HT-29 (cell line): Measurements from ENCODE around the gene IDUA. TPM values are rescaled to one million over a fixed set of nuclear protein-coding genes. Genes with fewer than 3 reads are reported as not detected.
"Not testable (repeated sequence)": the region's sequence is repeated elsewhere in the genome, so short reads cannot be mapped to it uniquely, and the experiment has no call there.

Source experiments
- DNase-seq: peaks from one replicate; pipeline ENCODE4 v3.0.0-alpha.2; 2015; ENCODE audit warnings: low spot score
- total RNA-seq: library from RNA; depleted of rRNA; stranded (reverse); fragments of >200 nt; shearing (Covaris generic); gene quantifications from 2 replicates; pipeline ENCODE4 v1.2.3, GENCODE V29; 2014; rRNA removed

The IDUA gene
- total RNA-seq: 39.7 and 53.5 TPM in 2 replicates

GRCh38 chr4:986879-987623, at the start of gene IDUA:
TSS of gene IDUA (plus strand) at chr4:987044. CDS start at chr4:987085, 41 bp downstream.
- peak; percentile 72 for DNase-seq

- DNase-seq: not testable (repeated sequence)
These were observed 47.3 kb upstream of the IDUA start for GRCh38 chr4:939508-939907.

- DNase-seq: no peak
These were observed 41.4 kb upstream of the IDUA start for GRCh38 chr4:945274-946102.

GRCh38 chr4:946103-946450, 40.8 kb upstream of the IDUA start:
- DNase-seq: no peak

GRCh38 chr4:946517-947471, 40.0 kb upstream of the IDUA start:
- no peak for DNase-seq

GRCh38 chr4:947491-947971, 39.3 kb upstream of the IDUA start:
- no peak for DNase-seq

- no peak for DNase-seq
These were observed 38.5 kb upstream of the IDUA start for GRCh38 chr4:948101-948935.

GRCh38 chr4:948936-949300, 37.9 kb upstream of the IDUA start:
- DNase-seq: no peak

GRCh38 chr4:949656-950055, 37.2 kb upstream of the IDUA start:
- no peak for DNase-seq

- DNase-seq: no peak
These were observed 36.5 kb upstream of the IDUA start for GRCh38 chr4:950136-951020.

- DNase-seq: no peak
These were observed 35.7 kb upstream of the IDUA start for GRCh38 chr4:951186-951585.

- no peak for DNase-seq
These were observed 35.0 kb upstream of the IDUA start for GRCh38 chr4:951594-952468.

- no peak for DNase-seq
These were observed 33.8 kb upstream of the IDUA start for GRCh38 chr4:952881-953573.

- DNase-seq: no peak
These were observed 33.3 kb upstream of the IDUA start for GRCh38 chr4:953574-953915.

- no peak for DNase-seq
These were observed 32.4 kb upstream of the IDUA start for GRCh38 chr4:954211-955020.

- no peak for DNase-seq
These were observed 31.5 kb upstream of the IDUA start for GRCh38 chr4:955161-955921.

- DNase-seq: no peak
These were observed 30.9 kb upstream of the IDUA start for GRCh38 chr4:955931-956381.
